ENCODE data around the gene SKI.

SKI gene

DNA sequence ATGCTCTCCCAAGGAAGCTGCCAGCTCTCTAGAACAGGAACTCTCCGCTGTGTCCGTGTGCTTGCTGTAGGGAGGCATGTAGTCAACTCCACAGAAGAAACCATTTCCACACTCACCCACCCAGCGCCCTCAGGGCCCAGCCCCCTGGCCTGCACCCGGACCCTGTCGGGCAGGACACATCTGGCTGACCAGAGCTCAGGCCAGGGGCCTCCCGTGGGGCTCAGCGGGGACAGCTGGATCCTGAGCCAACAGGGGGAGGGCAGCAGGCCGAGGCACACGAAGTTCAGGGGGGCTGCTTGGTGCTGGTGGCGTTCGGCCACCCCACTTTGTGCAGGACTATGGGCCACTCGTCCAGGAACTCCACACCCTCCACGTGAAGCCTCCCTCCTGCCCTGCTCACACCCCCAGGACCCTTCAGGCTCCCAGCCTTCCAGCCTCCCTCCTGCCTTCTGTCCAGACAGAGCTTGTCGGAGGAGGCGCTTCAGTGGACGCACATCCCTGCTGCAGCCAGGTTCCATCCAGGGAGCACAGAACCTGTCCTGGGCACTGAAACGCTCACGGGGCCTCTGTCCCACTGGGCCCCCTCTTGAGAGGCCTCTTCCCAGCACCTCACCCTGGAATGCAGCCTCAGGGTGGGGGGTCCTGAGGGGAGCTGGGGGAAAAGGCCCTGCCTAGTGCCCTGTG, 18.6 kb upstream of the SKI start:
- no peak for DNase-seq (ENCODE audit: low read depth in 2 of 2)

DNA sequence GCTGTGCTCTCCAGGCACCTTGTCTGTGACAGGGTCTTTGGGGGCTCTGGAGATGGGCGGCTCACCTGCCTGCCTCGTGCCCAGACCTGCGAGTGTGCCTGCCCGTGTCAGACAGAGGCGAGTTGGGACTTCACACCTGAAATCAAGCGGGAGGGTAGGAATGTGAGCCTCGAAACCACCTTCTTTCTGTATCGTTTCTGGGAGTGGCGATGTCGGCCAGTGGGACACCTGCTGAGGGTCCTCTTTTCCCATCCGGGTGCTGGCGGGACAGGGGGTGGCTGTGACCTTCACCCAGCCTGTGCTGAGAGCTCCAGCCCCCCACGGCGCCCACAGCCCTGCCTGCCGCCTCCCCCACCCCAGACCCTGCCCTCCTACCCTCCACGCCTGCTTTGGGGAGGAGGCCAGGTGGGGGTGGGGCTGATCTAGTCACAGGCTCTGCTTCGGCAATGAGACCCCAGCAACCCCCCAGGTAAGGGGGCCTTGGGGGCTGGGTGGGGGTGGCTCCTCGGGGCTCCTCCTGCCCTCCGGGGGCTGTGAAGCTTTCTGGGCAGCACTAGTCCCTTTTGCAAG, 17.9 kb upstream of the SKI start:
- DNase-seq (ENCODE audit: low read depth in 2 of 2): no peak

DNA sequence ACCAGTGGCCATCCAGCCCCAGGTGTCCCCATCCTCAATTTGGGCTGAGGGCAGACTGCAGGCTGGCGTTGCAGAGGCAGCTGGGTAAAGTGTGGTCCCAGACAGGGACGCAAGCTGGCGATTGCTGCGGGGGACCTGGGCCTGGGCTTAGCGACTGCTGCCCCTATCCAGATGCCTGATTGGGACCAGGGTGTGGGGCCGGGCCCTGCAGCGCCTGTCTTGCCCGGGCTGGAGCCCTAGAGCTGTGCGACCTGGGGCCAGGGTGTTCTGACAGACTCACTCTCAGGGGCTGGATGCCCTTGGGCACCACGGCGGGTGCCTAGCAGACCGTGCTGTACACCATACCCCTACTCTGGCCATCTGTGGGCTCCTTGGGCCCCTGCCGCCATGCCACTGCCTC, 17.3 kb upstream of the SKI start:
- no peak for DNase-seq (ENCODE audit: low read depth in 2 of 2)

DNA sequence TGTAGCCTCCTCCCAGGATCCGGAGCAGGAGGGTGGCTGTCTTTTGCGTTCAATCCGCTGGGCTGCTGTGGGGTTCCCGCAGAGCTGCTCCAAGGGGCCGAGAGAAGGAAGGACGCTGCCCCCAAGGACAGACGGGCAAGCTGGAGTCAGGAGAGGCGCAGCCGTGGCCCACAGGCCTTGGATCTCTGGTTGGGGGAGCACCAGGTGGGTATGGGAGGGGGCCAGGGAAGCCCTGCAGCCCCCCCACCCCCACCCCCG, 15.9 kb upstream of the SKI start:
- DNase-seq (ENCODE audit: low read depth in 2 of 2): no peak

DNA sequence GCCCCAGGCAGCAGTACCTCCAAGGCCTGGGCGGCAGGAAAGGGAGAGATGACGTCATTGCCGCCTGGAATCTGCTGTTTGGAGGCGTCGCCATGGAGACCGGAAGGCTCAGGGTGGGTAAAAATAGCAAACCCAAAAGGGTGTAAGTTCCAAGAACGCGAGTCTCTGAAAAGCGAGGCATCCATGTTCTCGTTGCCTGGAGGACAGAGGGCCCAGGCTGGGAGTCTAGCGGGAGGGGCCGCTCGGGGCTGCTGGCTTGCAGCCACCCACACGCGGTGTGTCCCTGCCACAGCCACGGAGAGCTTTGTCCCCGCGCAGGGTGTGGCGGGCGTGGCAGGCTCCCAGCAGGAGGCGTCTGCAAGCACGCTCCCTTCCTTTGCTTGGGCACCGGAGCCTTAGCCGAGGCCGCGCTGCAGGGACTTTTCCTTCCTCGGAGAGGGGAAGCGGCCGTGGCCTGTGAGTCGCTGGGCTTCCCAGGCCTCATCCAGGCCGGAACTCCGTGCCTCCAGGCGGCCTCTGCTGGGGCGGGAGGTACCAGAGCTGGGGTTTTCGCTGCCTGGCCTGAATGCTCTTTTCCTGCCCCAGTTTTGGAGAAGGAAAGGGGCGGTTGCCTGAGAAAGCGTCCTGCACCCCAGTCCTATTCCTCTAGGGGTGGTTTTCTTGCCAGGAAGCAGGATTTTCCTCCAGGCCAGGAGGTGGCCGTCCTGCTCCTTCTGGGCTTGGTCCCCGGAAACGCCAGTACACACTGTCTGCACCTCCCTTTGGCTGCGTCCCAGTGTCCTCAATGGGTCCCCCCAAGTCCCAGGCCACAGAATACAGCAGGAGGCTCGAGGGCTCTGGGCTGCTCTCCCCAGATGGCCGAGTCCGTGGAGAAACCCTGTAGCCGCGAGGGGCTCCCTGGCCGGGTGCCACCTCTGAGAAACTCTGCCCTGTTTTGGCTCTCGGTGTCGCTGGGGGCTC, 15.3 kb upstream of the SKI start:
- no peak for DNase-seq (ENCODE audit: low read depth in 2 of 2)

DNA sequence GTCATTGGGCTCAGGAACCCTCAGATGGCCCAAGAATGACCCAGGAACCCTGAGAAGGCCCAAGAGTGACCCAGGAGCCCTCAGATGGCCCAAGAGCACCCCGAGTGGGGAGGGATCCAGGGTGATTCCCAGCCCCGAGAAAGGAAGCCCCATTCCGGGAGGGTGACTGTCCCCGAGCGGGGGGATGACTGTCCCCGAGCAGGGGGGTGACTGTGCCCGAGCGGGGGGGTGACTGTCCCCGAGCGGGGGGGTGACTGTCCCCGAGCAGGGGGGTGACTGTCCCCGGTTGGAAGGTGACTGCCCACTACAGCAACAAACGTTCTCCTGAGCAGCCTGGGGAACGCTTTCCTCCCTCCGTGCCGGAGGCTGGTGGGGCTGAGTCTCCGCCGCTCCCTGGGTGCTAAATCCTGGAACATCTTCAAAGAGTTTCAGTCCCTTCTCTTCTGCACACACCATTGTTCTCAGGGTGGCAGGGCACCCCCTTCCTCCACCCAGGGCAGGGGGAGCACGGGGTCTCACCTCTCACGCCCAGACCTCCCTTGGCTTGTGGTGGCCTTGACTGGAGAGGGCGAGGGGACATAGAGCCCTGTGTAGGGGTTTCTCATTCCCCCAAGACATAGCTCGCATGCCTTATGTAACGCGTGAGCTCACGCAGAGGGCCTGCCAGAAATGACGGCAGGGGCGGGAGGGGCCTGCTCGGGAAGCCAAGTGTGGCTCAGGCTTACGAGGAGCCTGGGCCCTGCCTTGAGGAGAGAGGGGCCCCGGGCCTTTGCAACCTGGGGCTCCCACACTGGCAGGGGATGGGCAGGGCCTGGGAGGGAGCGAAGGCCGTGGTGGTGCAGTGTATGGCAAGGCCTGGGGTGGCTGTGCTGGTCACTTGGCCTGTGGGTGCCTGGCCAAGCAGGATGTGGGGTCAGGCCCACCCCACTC, 14.3 kb upstream of the SKI start:
- DNase-seq (ENCODE audit: low read depth in 2 of 2): no peak

DNA sequence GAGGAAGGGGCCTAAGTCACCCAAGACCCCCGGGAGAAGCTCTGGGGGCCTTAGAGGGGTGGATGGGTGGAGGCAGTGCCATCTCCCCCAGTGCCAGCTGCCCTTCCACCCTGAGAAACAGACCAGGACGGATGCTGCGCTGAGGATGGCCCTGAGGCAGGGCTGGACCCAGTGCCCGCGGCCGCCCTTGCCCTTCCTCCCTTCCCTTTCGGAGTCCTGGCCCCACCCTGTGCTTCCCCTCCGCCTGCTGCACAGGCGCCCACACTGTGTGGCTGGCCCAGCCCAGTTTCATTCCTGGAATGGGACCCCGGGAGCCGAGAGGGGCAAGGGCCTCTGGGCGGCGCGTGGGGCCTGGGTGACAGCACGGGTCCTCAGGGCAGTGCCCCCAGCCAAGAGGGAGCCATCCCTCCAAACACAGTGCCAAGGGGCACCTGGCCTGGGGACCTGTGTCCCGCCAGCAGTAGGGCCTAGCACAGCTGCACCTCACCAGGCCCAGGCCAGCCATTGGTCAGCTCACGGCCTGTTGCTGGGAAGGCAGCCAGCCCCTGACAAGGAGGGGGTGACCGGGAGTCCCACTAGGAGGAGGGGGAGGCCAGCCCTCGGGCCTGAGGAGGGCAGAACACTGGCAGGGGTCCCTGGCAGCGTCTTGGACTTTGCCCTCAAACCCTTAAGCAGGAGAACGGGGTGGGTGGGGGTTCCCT, 13.4 kb upstream of the SKI start:
- no peak for DNase-seq (ENCODE audit: low read depth in 2 of 2)

DNA sequence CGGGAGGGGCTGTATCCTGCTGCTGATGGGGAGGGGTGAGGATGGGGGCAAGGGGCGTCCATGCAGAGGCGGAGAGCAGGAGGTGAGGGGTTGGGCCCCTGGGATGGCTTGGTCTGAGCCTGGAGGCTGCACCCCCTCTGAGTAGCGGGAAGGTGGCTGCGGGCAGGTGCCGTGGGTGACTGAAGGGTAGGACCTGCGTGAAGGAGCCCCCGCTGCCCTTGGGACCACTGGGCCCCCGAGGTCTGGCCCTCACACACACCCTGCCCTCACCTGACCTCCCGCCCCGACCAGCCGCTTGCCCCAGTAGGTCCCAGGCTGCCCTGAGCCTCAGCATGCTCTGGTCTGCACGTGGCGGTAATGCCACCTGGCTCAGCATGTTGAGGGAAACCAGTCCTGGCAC, 12.8 kb upstream of the SKI start:
- DNase-seq (ENCODE audit: low read depth in 2 of 2): no peak

DNA sequence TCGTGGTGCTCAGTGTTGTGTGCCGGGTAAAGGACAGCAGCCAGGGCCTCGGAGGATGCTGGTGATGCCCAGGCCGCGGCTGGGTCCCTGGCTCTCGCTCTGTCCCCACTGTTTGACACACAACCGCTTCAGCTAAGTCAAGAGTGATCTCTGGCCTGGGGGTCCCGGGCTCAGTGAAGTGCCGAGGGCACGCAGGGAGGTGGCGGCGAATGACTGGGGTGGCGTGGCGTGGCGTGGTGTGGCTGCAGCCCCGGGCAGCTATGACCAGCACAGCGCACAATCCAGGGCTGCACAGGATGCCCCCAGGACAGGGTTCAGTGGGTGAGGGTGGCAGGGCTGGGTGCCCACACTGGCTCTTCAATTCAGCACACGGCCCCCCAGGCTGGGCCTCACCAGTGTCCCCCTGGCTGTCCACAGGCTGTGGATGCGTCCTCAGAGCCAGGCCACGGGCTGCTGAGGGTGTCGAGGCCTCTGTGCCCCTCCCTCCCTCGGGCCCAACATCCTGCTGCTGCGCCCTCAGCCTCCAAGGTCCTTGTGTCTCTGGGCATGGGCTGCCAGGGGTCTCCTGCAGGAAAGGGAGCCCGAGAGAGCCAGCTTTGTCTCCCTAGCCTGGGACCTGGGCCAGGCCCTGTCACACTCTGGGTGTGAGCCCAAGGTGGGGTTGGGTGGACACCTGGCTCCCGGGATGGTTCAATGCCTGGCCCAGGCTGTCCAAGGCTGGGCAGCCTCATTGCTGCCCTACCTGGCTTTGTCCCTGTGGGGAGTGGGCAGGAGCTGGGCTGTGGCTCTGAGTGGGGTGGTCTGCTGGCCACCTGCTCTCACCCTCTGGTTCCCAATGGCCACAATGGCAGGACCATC, 12.0 kb upstream of the SKI start:
- no peak for DNase-seq (ENCODE audit: low read depth in 2 of 2)

DNA sequence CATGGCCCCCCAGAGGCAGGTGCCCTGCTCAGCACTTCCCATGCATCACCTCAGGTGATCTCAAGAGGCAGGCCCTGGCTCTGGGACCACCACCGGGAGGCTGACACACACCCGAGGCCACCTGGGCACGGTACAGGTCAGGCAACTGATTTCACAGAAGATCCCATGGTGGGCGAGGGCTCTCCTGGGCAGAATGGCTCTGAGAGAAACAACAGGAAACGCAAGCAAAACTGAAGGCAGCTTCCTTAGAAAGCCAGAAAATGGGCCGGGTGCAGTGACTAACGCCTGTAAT, 11.4 kb upstream of the SKI start:
- no peak for DNase-seq (ENCODE audit: low read depth in 2 of 2)

DNA sequence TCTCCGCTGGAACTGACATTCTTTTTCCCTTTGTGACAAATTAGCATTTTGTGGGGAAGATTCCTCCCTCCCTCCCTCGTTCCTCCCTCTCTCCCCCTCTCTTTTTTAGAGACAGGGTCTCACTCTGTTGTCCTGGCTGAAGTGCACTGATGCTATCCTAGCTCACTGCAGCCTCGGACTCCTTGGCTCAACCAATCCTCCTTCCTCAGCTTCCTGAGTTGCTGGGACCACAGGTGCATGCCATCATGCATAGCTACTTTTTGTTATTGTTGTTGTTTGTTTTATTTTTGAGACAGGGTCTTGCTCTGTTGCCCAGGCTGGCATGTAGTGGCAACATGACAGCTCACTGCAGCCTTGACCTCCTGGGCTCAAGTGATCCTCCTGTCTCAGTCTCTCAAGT, 6.8 kb upstream of the SKI start:
- no peak for DNase-seq (ENCODE audit: low read depth in 2 of 2)

DNA sequence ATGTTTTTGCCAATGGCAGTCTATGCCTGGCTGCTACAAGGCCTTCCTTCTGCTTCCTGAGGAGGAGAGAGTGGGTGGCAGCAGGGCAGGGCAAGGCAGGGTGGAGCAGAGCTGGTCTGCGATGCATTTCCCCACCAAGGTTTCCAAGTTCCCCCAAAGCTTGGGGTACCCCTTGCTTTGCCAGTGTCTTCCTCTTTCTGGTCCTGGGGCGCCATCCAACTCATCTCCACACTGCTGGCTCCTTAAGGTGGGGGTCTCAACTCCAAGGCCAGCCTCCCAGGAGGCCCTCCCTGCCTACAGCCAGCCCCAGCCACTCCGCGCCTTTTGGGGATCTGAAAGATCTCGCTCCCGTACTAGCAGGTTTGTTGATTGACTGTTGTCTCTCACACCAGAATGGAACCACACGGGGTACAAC, 3.9 kb upstream of the SKI start:
- no peak for DNase-seq (ENCODE audit: low read depth in 2 of 2)

DNA sequence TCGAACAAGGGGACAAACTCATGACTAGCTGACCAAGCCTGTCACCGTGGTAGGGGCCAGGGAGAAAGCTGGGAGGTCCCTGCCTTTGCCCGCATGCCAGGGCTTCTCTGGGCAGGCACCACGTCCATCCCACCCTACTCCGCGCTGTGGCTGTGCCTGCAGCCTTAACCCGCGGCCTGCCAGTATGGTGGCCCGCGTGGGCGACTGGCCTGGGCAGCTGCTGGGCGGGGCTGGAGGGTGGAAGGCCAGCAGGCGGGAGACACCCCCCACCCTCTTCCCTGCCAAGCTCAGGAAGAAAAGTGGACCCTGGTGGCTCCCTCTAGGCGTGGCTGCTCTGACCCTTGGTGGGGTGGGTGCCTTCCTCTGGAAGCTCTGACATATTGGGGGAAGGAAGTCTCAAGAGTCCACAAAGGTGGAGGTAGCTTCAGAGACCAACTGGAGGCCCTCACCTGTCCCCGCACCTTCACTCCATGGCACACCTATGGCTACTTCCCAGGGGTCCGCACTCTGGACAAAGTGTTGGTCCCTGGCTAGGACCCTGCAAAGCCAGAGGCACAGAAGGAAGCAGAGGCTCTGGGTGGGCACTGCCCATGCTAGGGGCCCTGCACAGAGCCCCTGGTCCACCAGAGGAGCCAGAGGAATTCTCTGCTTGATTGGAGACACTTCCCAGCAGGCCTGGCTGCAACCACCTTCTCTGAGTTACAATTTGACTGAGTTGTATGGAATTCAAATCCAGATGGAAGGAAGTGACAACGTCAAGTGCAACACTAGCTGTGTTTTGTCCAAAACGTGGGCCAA, 3.3 kb upstream of the SKI start:
- DNase-seq (ENCODE audit: low read depth in 2 of 2): no peak

DNA sequence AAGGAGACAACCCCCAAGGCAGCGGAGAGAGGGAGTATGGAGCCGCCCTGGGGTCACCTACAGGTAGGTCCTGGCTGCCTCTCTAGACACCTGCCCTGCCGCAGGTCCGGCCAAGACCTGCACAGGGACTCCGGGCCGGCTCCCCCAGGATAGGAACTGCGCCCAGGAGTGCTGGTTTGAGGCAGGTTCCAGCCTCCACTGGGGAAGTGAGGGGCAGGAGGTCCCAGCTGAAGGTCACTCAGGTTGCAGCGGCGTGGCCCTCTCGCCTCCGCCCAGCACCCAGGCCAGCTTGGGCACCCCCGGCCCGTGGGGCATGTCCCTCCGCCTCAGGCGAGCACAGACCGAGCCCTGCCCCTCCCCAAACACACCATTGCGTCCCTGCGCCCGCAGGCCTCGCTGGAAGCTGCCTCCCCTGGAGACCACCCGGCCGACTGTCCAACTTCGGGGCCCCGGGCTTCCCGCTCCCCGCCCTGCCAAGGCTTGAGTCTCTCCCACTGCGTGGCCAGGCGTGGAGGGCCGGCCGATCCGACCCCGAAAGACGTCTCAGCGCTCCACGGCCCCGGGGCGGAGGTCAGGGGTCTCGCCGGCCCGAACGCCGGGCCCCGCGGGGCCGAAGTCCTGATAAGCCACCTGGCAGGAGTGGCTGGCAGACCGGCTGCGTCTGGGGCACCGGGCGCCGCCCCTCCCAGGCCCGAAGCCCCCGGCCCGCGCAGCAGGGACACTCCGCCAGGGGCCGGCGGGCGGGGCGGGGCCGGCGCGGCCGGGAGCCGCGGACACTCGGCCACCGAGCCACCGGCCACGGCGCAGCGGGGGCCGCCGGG, 1.4 kb upstream of the SKI start:
- no peak for DNase-seq (ENCODE audit: low read depth in 2 of 2)

DNA sequence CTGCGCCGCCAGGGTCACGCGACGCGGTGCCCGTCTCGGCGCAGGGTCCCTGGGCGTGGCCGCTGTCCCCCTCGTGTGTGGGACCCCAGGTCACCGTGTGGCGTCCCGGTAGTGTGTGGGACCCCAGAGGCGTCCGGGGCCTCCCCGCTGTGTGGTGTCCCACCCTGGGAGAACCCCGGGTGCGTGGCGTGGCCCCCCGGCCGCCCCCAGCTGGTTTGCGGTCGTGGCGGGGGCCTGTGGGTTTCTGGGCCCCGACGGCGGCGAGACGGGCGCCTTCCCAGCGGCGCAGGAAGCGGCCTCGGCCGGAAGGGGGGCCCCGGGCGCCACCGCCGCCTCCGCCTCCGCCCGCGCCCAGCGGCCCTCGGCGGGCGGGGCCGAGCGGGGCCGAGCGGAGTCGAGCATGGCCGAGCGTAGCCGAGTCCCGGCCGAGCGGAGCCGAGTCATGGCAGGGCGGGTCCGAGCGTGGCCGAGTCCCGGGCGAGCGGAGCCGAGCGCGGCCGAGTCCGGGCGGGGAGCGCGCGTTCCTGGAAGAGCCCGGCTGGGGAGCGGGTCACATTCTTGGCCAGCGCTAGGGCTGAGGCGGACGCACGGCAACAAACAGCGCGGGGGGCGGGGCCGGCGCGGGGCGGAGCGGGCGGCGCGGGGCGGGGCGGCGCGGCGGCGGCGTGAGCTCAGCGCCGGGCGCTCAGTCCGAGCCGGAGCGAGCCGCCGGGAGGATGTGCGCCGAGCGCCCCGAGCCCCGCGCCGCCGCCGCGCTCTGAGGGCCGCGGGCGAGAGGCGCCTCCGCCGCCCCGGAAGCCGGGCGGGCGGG, 568 bp upstream of the SKI start:
- peak; percentile 92 to 93 for DNase-seq (ENCODE audit: low read depth in 2 of 2)

DNA sequence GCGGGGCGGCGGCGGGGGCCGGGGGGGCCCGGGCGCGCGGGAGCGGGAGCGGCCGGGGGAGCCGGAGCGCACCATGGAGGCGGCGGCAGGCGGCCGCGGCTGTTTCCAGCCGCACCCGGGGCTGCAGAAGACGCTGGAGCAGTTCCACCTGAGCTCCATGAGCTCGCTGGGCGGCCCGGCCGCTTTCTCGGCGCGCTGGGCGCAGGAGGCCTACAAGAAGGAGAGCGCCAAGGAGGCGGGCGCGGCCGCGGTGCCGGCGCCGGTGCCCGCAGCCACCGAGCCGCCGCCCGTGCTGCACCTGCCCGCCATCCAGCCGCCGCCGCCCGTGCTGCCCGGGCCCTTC, 546 bp downstream of the SKI start:
- no peak for DNase-seq (ENCODE audit: low read depth in 2 of 2)

DNA sequence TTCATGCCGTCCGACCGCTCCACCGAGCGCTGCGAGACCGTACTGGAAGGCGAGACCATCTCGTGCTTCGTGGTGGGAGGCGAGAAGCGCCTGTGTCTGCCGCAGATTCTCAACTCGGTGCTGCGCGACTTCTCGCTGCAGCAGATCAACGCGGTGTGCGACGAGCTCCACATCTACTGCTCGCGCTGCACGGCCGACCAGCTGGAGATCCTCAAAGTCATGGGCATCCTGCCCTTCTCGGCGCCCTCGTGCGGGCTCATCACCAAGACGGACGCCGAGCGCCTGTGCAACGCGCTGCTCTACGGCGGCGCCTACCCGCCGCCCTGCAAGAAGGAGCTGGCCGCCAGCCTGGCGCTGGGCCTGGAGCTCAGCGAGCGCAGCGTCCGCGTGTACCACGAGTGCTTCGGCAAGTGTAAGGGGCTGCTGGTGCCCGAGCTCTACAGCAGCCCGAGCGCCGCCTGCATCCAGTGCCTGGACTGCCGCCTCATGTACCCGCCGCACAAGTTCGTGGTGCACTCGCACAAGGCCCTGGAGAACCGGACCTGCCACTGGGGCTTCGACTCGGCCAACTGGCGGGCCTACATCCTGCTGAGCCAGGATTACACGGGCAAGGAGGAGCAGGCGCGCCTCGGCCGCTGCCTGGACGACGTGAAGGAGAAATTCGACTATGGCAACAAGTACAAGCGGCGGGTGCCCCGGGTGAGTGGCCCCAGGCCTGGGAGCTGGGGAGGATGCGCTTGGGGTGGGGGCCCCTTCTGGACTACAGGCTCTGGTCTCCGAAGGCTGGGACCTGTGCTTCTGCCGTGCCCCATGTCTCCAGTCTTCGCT, 1.1 kb downstream of the SKI start:
- DNase-seq (ENCODE audit: low read depth in 2 of 2): peak in 1 of 2 donors; percentile 54
